HEK293T (cell line): ENCODE data around the gene GRM4.

ENCODE experiments used
- CTCF ChIA-PET: fragments of 350-600 bp; formaldehyde crosslinking; extraction: SDS; loops from one replicate; lab custom pipeline; 2021; ENCODE audit warnings: antibody characterized with exemption, inconsistent platforms; lab: Yijun Ruan, JAX
- POLR2A ChIA-PET: fragments of 350-600 bp; formaldehyde crosslinking; extraction: SDS; loops from one replicate; lab custom pipeline; 2020; ENCODE audit warnings: antibody characterized with exemption, inconsistent platforms; lab: Yijun Ruan, JAX
- DNase-seq: peaks from one replicate; pipeline ENCODE4 v3.0.0; 2012; ENCODE audit warnings: mixed read lengths; ENCODE audit errors: extremely low spot score
- ARNT ChIP-seq: fragments of 450-650 bp; IDR thresholded peaks from 2 replicates; pipeline ENCODE4 v1.6.1; 2017; ENCODE audit warnings: mild to moderate bottlenecking
- BHLHE40 ChIP-seq: fragments of 450-650 bp; IDR thresholded peaks from 2 replicates; pipeline ENCODE4 v1.6.1; 2016; ENCODE audit warnings: mild to moderate bottlenecking, moderate library complexity, borderline replicate concordance
- CTBP1 ChIP-seq: fragments of 450-650 bp; IDR thresholded peaks from 2 replicates; pipeline ENCODE4 v1.6.1; 2016; ENCODE audit warnings: borderline replicate concordance
- ELF4 ChIP-seq: fragments of 450-650 bp; IDR thresholded peaks from 2 replicates; pipeline ENCODE4 v1.6.1; 2017; ENCODE audit warnings: antibody characterized with exemption
- FOXA1 ChIP-seq: fragments of 450-650 bp; IDR thresholded peaks from 2 replicates; pipeline ENCODE4 v1.6.1; 2016; ENCODE audit warnings: mild to moderate bottlenecking
- FOXK2 ChIP-seq: fragments of 450-650 bp; IDR thresholded peaks from 2 replicates; pipeline ENCODE4 v1.6.1; 2016; ENCODE audit warnings: mild to moderate bottlenecking
- FOXM1 ChIP-seq: fragments of 450-650 bp; IDR thresholded peaks from 2 replicates; pipeline ENCODE4 v1.6.1; 2017; ENCODE audit warnings: mild to moderate bottlenecking, borderline replicate concordance
- HDGF ChIP-seq: fragments of 450-650 bp; IDR thresholded peaks from 2 replicates; pipeline ENCODE4 v1.6.1; 2017; ENCODE audit warnings: antibody characterized with exemption, borderline replicate concordance
- L3MBTL2 ChIP-seq: fragments of 450-650 bp; conservative IDR thresholded peaks from 2 replicates; pipeline ENCODE4 v1.6.1; 2016; ENCODE audit warnings: mild to moderate bottlenecking
- LEF1 ChIP-seq: fragments of 450-650 bp; IDR thresholded peaks from 2 replicates; pipeline ENCODE4 v1.6.1; 2017; ENCODE audit warnings: mild to moderate bottlenecking, borderline replicate concordance
- NFRKB ChIP-seq: fragments of 450-650 bp; IDR thresholded peaks from 2 replicates; pipeline ENCODE4 v1.6.1; 2016; ENCODE audit warnings: mild to moderate bottlenecking, moderate library complexity
- PKNOX1 ChIP-seq: fragments of 450-650 bp; IDR thresholded peaks from 2 replicates; pipeline ENCODE4 v1.6.1; 2016
- SP1 ChIP-seq: fragments of 450-650 bp; IDR thresholded peaks from 2 replicates; pipeline ENCODE4 v1.6.1; 2017
- SUZ12 ChIP-seq: fragments of 450-650 bp; IDR thresholded peaks from 2 replicates; pipeline ENCODE4 v1.6.1; 2016; ENCODE audit warnings: mild to moderate bottlenecking
- TARDBP ChIP-seq: fragments of 450-650 bp; IDR thresholded peaks from 2 replicates; pipeline ENCODE4 v1.6.1; 2016
- ZNF384 ChIP-seq: fragments of 450-650 bp; IDR thresholded peaks from 2 replicates; pipeline ENCODE4 v1.6.1; 2016

Gene GRM4

GRCh38 chr6:33977606-33978411 lies 168.1 kb downstream of the GRM4 start:
- ChIA-PET CTCF (no interaction called here), POLR2A (no interaction called here)
- TF ChIP-seq ZNF384 (no peak), FOXM1 (no peak), NFRKB (no peak), CTBP1 (no peak), HDGF (no peak), LEF1 (no peak), BHLHE40 (no peak), SP1 (no peak), TARDBP (no peak), FOXA1 (no peak), PKNOX1 (no peak)
- DNase-seq: no peak

DNA sequence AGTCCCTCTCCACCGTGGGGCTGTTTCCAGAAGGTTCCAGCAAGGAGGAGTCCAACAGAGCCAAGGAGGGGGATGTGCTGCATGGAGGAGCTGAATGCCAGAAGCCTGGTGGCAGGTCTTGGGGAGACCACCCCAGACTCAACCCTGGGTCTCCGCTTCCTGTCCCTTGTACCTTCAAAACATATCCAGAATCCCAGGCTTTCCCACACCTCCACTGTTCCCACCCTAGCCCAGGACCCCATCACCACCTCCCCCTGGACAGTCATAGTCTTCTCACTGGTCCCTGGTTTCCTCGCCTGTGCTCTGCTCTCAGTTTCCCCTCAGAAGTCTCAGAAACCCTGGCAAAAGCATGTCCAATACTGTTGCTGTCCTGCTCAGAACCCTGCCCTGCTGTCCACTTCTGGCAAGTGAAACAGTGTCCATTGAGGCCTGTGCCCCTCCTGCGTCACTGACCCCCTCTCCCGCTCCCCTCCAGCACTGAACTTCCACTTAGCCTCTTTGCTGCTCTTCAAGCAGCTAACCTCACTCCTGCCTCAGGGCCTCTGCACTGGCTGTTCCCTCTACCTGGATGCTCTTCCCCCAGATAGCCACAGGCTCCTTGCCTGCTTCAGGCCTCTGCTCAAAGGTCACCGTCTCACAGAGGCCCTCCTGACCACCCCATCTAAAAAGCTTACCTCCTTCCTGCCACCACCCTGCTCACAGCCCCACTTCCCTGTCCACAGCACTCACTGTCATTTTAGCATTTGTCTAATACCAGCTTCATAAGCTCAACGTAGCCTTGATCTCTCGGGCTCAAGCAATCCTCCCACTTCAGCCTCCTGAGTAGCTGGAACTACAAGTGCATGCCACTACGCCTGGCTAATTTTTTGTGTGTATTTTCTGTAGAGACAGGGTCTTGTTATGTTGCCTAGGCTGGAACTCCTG lies 169.2 kb downstream of the GRM4 start:
- CTCF ChIA-PET: interaction anchor here (0.7 kb wide), 1 partner anchor 48 kb away, joined by 3 read pairs; no protein-coding TSS in a partner anchor
- POLR2A ChIA-PET: no interaction called here
- DNase-seq: no peak
- no peak for TF ChIP-seq ARNT
- TF ChIP-seq L3MBTL2: no peak
- no peak for TF ChIP-seq NFRKB
- no peak for TF ChIP-seq SUZ12
- no peak for TF ChIP-seq FOXA1
- TF ChIP-seq FOXK2: no peak
- TF ChIP-seq ELF4: no peak
- TF ChIP-seq LEF1: no peak
- no peak for TF ChIP-seq SP1
- TF ChIP-seq PKNOX1: no peak
- no peak for TF ChIP-seq TARDBP
- no peak for TF ChIP-seq CTBP1
- no peak for TF ChIP-seq ZNF384
- no peak for TF ChIP-seq FOXM1
- TF ChIP-seq HDGF: no peak
- TF ChIP-seq BHLHE40: no peak

DNA sequence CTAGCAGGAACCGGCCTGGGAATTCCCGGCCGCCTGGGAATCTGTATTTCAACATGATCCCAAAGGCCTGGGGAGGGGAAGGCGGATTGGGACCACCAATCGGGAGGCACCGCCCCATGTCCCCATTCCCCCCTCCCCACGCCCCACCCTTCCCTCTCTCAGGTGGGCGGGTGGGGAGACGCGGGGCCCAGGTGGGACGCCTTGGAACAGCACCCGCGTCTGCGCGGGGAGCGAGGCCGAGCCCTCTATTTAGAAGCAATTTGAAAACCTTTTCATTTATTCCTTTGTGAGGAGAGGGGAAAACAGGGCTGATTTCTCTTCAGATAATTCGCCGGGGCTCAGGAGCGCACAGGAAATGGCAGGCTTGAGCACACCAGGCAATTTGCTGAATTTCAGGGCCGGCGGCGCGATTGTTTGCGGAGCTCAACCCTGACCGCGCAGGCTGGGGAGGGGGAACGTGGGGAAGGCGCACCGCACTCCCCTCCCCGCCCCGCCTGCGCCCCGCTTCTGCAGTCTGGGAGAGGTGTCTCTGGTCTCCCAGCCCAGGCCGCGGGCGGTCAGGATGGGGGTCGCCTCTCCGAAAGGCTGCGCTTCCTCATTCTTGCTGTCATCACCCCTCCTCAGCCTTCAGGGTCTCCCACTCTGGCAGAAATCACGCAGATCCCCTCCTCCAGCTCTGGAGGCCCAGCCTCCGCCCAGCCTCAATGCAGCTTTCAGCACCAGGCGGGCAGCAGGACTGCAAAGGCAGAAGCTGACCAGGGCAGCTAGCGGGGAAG lies 170.0 kb downstream of the GRM4 start:
- CTCF ChIA-PET: interaction anchor here (0.7 kb wide), 1 partner anchor 49 kb away, joined by 3 read pairs; no protein-coding TSS in a partner anchor

DNA sequence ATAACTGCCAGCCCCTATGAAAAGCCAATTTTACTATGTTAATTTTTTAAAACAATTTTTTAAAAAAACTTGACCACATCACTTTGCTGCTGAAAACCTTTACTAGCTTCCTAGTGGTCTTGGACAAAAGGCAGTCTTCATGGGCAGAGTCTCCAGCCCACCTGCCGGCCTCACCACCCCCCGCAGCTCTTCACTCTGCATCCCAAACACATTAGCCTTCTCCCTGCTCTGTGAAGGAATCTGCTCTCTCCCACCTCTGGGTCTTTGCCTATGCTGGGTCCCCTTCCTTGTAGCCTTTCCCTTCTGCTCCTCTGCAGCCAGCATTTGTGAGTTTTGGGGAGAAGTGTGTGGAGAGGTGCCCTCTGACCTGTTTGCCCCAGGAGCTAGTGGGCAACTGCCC lies 171.4 kb downstream of the GRM4 start:
- no peak for DNase-seq
- no peak for TF ChIP-seq FOXK2
- TF ChIP-seq ZNF384: no peak
- TF ChIP-seq NFRKB: no peak
- TF ChIP-seq TARDBP: no peak
- no peak for TF ChIP-seq PKNOX1
- TF ChIP-seq FOXM1: no peak
- TF ChIP-seq HDGF: no peak
- TF ChIP-seq L3MBTL2: no peak
- no peak for TF ChIP-seq LEF1
- TF ChIP-seq ELF4: no peak
- no peak for TF ChIP-seq FOXA1
- TF ChIP-seq CTBP1: no peak
- TF ChIP-seq SUZ12: no peak
- no peak for TF ChIP-seq SP1
- no peak for TF ChIP-seq BHLHE40
- no peak for TF ChIP-seq ARNT
- ChIA-PET POLR2A (no interaction called here), CTCF (no interaction called here)

More for the DNA sequence above, 170.0 kb downstream of the GRM4 start:
- DNase-seq: no peak
- TF ChIP-seq L3MBTL2: no peak
- no peak for TF ChIP-seq BHLHE40
- TF ChIP-seq NFRKB: no peak
- no peak for TF ChIP-seq FOXM1
- no peak for TF ChIP-seq TARDBP
- no peak for TF ChIP-seq FOXK2
- TF ChIP-seq ELF4: no peak
- TF ChIP-seq ZNF384: no peak
- no peak for TF ChIP-seq CTBP1
- POLR2A ChIA-PET: no interaction called here

DNA sequence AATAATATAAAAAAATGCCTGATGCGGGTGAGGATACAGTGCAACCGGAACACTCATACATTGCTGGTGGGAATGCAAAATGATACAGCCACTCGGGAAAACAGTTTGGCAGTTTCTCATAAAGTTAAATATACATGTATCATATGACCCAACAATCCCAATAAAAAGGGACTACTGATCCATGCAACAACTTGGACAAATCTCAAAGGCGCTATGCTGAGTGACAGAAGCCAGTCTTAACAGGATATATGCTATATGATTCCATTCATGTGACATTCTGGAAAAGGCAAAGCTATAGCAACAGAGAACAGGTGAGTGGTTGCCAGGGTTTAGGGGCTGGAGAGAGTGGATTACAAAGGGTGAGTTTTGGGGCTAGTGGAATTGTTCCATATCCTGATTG lies 171.9 kb downstream of the GRM4 start:
- TF ChIP-seq SUZ12 (no peak), HDGF (no peak), BHLHE40 (no peak), ELF4 (no peak), SP1 (no peak), TARDBP (no peak), PKNOX1 (no peak)
- DNase-seq: no peak
- CTCF ChIA-PET: no interaction called here
- POLR2A ChIA-PET: no interaction called here
